K562 (cell line): ENCODE data around the gene TNIK. TPM values are rescaled to one million over a fixed set of nuclear protein-coding genes. Genes with fewer than 3 reads are reported as not detected.
"Not testable (repeated sequence)": the region's sequence is repeated elsewhere in the genome, so short reads cannot be mapped to it uniquely, and the experiment has no call there.

Experiments
- ATAC-seq: fragments of 200-7000 bp; cut with Tn5 transposase; 3 replicates; pipeline ENCODE4 v1.9.1; 2020; ENCODE audit warnings: moderate library complexity
- BruUV-seq: library from RNA; stranded (reverse); fragments of 400-500 nt; replicated peaks from 2 replicates; lab custom pipeline; 2021; lab: Mats Ljungman, UMichigan
- CTCF ChIA-PET: fragments of 300-600 bp; formaldehyde crosslinking; extraction: SDS; loops from one replicate; lab custom pipeline; 2021; ENCODE audit warnings: low intra/inter-chr PET ratio; lab: Yijun Ruan, JAX
- POLR2A ChIA-PET: fragments of 300-600, 350-650 bp; sonication (Branson Sonifier 250); formaldehyde crosslinking; extraction: SDS; loops from one replicate; lab custom pipeline; 2021; ENCODE audit warnings: antibody characterized with exemption, inconsistent platforms; lab: Yijun Ruan, JAX
- DNase-seq, 4 experiments: peaks; one replicate each; pipeline versions ENCODE4 v3.0.0 to v3.0.0-alpha.2; 2011 to 2018; ENCODE audit warnings: low spot score in 3 of 4, mixed read lengths in 3 of 4; ENCODE audit errors: extremely low read depth in 1 of 4
- FAIRE-seq: peaks from 2 replicates; lab custom pipeline; 2011; peaks lifted over from hg19 to GRCh38; lab: Jason Lieb, UNC
- H2AFZ ChIP-seq: 2 replicates; pipeline ENCODE4 v1.6.0; 2011; ENCODE audit warnings: low read depth, low read length, control low read depth, inconsistent platforms
- H3K27ac ChIP-seq: fragments of 200-600 bp; 3 replicates; pipeline ENCODE4 v1.8.0; 2011; ENCODE audit warnings: low read depth, mild to moderate bottlenecking, control low read depth, inconsistent platforms, low read length, moderate library complexity, mixed read lengths; ENCODE audit errors: extremely low read depth
- H3K27me3 ChIP-seq, 2 experiments: fragments of 300-600 bp in 1 of 2; 2 replicates in 1 of 2; 3 replicates in 1 of 2; pipeline versions ENCODE4 v1.6.0 to v1.8.0; 2011; ENCODE audit warnings: inconsistent platforms in 2 of 2, low read length in 2 of 2, mild to moderate bottlenecking in 1 of 2, mixed read lengths in 1 of 2, moderate library complexity in 1 of 2; ENCODE audit not compliant: control insufficient read depth in 2 of 2, insufficient read depth in 2 of 2
- H3K36me3 ChIP-seq: fragments of 300-600 bp; 3 replicates; pipeline ENCODE4 v1.8.0; 2011; ENCODE audit warnings: mild to moderate bottlenecking, low read length, inconsistent platforms; ENCODE audit not compliant: control insufficient read depth, insufficient read depth
- H3K4me1 ChIP-seq, 2 experiments: fragments of 200-600 bp in 1 of 2; replicated peaks in 1 of 2; 2 replicates in 1 of 2; 3 replicates in 1 of 2; pipeline versions ENCODE4 v1.5.1 to v1.8.0; 2011; ENCODE audit warnings: inconsistent platforms in 2 of 2, low read length in 2 of 2, mild to moderate bottlenecking in 1 of 2, mixed read lengths in 1 of 2, moderate library complexity in 1 of 2; ENCODE audit not compliant: control insufficient read depth in 2 of 2, insufficient read depth in 2 of 2
- H3K4me2 ChIP-seq: 2 replicates; pipeline ENCODE4 v1.6.1; 2011; ENCODE audit warnings: low read length, control low read depth, inconsistent platforms, mixed read lengths; ENCODE audit not compliant: insufficient read depth
- H3K4me3 ChIP-seq: fragments of 200-600 bp; sonication (generic), shearing (Covaris generic); 2 replicates; pipeline ENCODE4 v1.5.1; 2016; ENCODE audit warnings: control low read depth, inconsistent platforms
- H3K79me2 ChIP-seq: fragments of 200-600 bp; 3 replicates; pipeline ENCODE4 v1.8.0; 2011; ENCODE audit warnings: low read length, inconsistent platforms; ENCODE audit not compliant: control insufficient read depth, insufficient read depth
- H3K9ac ChIP-seq, 2 experiments: 2 replicates each; pipeline versions ENCODE4 v1.6.0 to v1.6.1; 2011; ENCODE audit warnings: low read depth in 2 of 2, low read length in 2 of 2, control low read depth in 1 of 2, inconsistent platforms in 1 of 2, mild to moderate bottlenecking in 1 of 2, mixed read lengths in 1 of 2; ENCODE audit not compliant: insufficient read depth in 1 of 2
- H3K9me1 ChIP-seq: one replicate; pipeline ENCODE4 v1.6.0; 2011; ENCODE audit warnings: inconsistent platforms, mild to moderate bottlenecking, low read length, moderate library complexity; ENCODE audit not compliant: control insufficient read depth, insufficient read depth
- H3K9me3 ChIP-seq: replicated peaks from 2 replicates; pipeline ENCODE4 v1.5.1; 2011; ENCODE audit warnings: low read depth, low read length, inconsistent platforms; ENCODE audit not compliant: control insufficient read depth, insufficient read depth
- H4K20me1 ChIP-seq: replicated peaks from 2 replicates; pipeline ENCODE4 v1.6.1; 2011; ENCODE audit warnings: low read length, inconsistent platforms, mixed read lengths; ENCODE audit not compliant: control insufficient read depth, insufficient read depth
- ADNP ChIP-seq: fragments of 200-800 bp; sonication (Bioruptor generic); IDR thresholded peaks from 2 replicates; pipeline ENCODE4 v1.6.1; 2016; ENCODE audit warnings: missing genetic modification characterization, missing compliant biosample characterization
- BCOR ChIP-seq: fragments of 450-650 bp; IDR thresholded peaks from 2 replicates; pipeline ENCODE4 v1.6.1; 2016
- ELF4 ChIP-seq: fragments of 450-650 bp; formaldehyde crosslinking; IDR thresholded peaks from 2 replicates; pipeline ENCODE4 v1.4.0; 2022; ENCODE audit warnings: missing genetic modification characterization
- IFI16 ChIP-seq: fragments of 250-450 bp; sonication (Bioruptor Pico); IDR thresholded peaks from 2 replicates; pipeline ENCODE4 v2.1.2; 2022; ENCODE audit warnings: mild to moderate bottlenecking, inconsistent platforms
- KDM1A ChIP-seq, 2 experiments: fragments of 450-650 bp; IDR thresholded peaks; 2 replicates each; pipeline ENCODE4 v1.6.1; 2016; ENCODE audit warnings: mild to moderate bottlenecking in 2 of 2
- KLF10 ChIP-seq: fragments of 250-450 bp; sonication (Bioruptor Pico); IDR thresholded peaks from 2 replicates; pipeline ENCODE4 v1.6.1; 2021; ENCODE audit warnings: matching md5 sums
- LARP7 ChIP-seq: fragments of 450-650 bp; IDR thresholded peaks from 2 replicates; pipeline ENCODE4 v1.6.1; 2016
- SMAD4 ChIP-seq: fragments of 250-450 bp; sonication (Bioruptor Pico); conservative IDR thresholded peaks from 2 replicates; pipeline ENCODE4 v1.8.0; 2021; ENCODE audit warnings: inconsistent platforms, mild to moderate bottlenecking, moderate library complexity
- ZNF146 ChIP-seq: IDR thresholded peaks from one replicate; pipeline ENCODE4 v1.6.1; 2018; ENCODE audit warnings: missing compliant biosample characterization; ENCODE audit not compliant: unreplicated experiment
- ZNF444 ChIP-seq: fragments of 250-450 bp; sonication (Bioruptor Pico); IDR thresholded peaks from 2 replicates; pipeline ENCODE4 v1.4.0; 2020; ENCODE audit warnings: mild to moderate bottlenecking, moderate library complexity
- WGBS: fragments of 100-300 bp; shearing (Covaris generic); methylation state at CpG from one replicate; pipeline ENCODE4 v1.1.6; 2016; ENCODE audit warnings: low coverage, mixed read lengths; ENCODE audit not compliant: insufficient coverage; ENCODE audit errors: missing lambda C conversion rate; 5-methylcytosine and 5-hydroxymethylcytosine counted together
- in situ Hi-C: fragments of 300-500 bp; cut with MboI; formaldehyde crosslinking; loops from 4 replicates; pipeline ENCODE4 v1.15.0; 2018; ENCODE audit warnings: inconsistent platforms, mixed read lengths
- intact Hi-C: fragments of 100-400 bp; cut with micrococcal nuclease; formaldehyde crosslinking; loops from 2 replicates; pipeline ENCODE4 v1.14.2; 2022
- polyA plus RNA-seq, 8 experiments: library from polyadenylated mRNA; depleted of rRNA in 4 of 8; stranded (reverse) in 5 of 8; unstranded in 3 of 8; fragments of >200 nt; fragmentation: Nextera tagmentation in 2 of 8; fragmentation: Illumina TruSeq in 1 of 8; extraction: Ambion mirVana in 2 of 8; extraction: Trizol in 1 of 8; gene quantifications; 2 replicates each; pipeline versions ENCODE4 v1.2.1 to v1.2.3, GENCODE V29; 2011 to 2014; ENCODE audit warnings: inconsistent platforms in 1 of 8, missing spikeins in 1 of 8
- total RNA-seq, 7 experiments: library from RNA; depleted of rRNA in 6 of 7; stranded (reverse); fragments of >200 nt in 6 of 7; fragmentation: Illumina TruSeq in 2 of 7; extraction: Trizol in 2 of 7; gene quantifications; 2 replicates each; pipeline versions ENCODE4 v1.2.1 to v1.2.3, GENCODE V29; 2011 to 2021; ENCODE audit warnings: low replicate concordance in 1 of 7

The TNIK gene
- total and polyA plus RNA-seq, 9 of the 15 experiments (the other 6 are each of a cell fraction or from before 2014, with no cell fraction given), result 6.6 to 39.0 (median 24.7) TPM

DNA sequence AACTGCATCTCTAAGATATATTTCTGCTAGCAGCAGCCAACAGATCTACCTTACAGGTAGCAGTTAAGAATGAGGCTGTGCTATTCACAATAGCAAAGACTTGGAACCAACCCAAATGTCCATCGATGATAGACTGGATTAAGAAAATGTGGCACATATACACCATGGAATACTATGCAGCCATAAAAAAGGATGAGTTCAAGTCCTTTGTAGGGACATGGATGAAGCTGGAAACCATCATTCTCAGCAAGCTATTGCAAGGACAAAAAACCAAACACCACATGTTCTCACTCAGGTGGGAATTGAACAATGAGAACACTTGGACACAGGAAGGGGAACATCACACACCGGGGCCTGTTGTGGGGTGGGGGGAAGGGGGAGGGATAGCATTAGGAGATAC is 218.6 kb downstream of the TNIK start:
- WGBS, result 92% methylated on average over 1 of the region's 2 CpGs
- H3K9me1 ChIP-seq, H3K9me3 ChIP-seq, H3K27me3 ChIP-seq, BruUV-seq, POLR2A ChIA-PET, H3K4me3 ChIP-seq, FAIRE-seq, H4K20me1 ChIP-seq, H3K4me2 ChIP-seq, intact Hi-C loops, DNase-seq, ATAC-seq, H3K27ac ChIP-seq, H3K36me3 ChIP-seq, H3K9ac ChIP-seq, H2AFZ ChIP-seq, in situ Hi-C loops, CTCF ChIA-PET, H3K79me2 ChIP-seq: not testable (repeated sequence)
- TF ChIP-seq ZNF146 (CRISPR knock-in tag) (peak; percentile 42), KDM1A (IDR thresholded peaks at IDR 0.05) (peak; percentile 17 to 33; a peak in 1 of 4 replicates), ADNP (tag) (peak; percentile 22; the same call in 1 of the 2 replicates), BCOR (peak; percentile 56; the same call in 1 of the 2 replicates)
- peaks cover 0 to 16% of the 10 kb centered on the region in 2 experiments; a peak in 3 of 5 replicates for H3K4me1 ChIP-seq

DNA sequence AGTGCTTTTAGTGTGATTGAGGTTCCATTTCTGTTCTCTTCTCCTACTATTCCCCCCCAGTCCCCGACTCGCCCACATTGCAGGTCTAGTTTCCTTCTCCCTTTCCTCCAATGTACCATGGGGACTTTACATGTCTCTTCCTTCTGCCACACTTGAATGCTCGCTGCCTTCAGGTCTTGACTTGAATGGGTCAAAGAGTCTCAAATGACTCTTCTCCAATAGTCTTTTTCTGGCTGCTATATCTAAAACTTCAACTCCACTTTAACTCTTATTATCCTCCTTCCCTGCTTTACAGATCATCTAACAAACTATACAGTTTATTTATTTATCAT is 219.7 kb downstream of the TNIK start:
- 70% methylated on average over 3 of the region's 3 CpGs for WGBS
- DNase-seq (no peak), FAIRE-seq (no peak), ATAC-seq (no peak; the same call in 2 of the 3 replicates)
- H3K4me3 ChIP-seq, result no peak overlapping the region
- in situ Hi-C loops, result no loop called here
- ChIA-PET POLR2A (interaction anchor here (1.2 kb wide), 1 partner anchor 58 kb away, joined by 3 read pairs; no protein-coding TSS in a partner anchor), CTCF (no interaction called here)
- no peak overlapping the region for H2AFZ ChIP-seq
- no peaks in the 10 kb centered on the region for H3K36me3 ChIP-seq
- no peaks in the 10 kb centered on the region for H3K27me3 ChIP-seq
- H4K20me1 ChIP-seq, result no peaks in the 10 kb centered on the region
- no peaks in the 10 kb centered on the region for H3K9me3 ChIP-seq
- H3K9me1 ChIP-seq, result no peaks in the 10 kb centered on the region
- intact Hi-C loops, result no loop called here
- TF ChIP-seq IFI16 (CRISPR knock-in tag), result no peak
- no peak for TF ChIP-seq KLF10
- TF ChIP-seq SMAD4 (CRISPR knock-in tag), result no peak
- TF ChIP-seq ELF4 (CRISPR knock-in tag), result no peak
- TF ChIP-seq LARP7, result no peak
- TF ChIP-seq ZNF444 (CRISPR knock-in tag), result no peak
- H3K4me1 ChIP-seq, result peaks cover 0 to 11% of the 10 kb centered on the region in 2 experiments; a peak in 2 of 5 replicates
- BruUV-seq, result no TSS peak
- no peak overlapping the region for H3K9ac ChIP-seq
- H3K79me2 ChIP-seq, result peaks cover 4% of the 10 kb centered on the region; the same call in 1 of the 3 replicates
- H3K4me2 ChIP-seq, result no peak overlapping the region
- H3K27ac ChIP-seq, result peak overlapping the region; percentile 29; the same call in 1 of the 3 replicates
